Lower lobe of right lung (tissue), 2 donors: ENCODE data around the gene THRA. TPM values are rescaled to one million over a fixed set of nuclear protein-coding genes. Genes with fewer than 3 reads are reported as not detected.

Experiments used
- ATAC-seq, 2 donors: fragments of 200-7000 bp; cut with Tn5 transposase; one replicate each; pipeline ENCODE4 v1.9.1; 2020 to 2022; ENCODE audit warnings: mild to moderate bottlenecking in 2 of 2, moderate library complexity in 2 of 2
- DNase-seq: peaks from one replicate; pipeline ENCODE4 v3.0.0-alpha.2; 2020
- H3K27ac ChIP-seq: fragments of 200-600 bp; one replicate; pipeline ENCODE4 v1.8.0; 2022
- H3K27me3 ChIP-seq: fragments of 200-600 bp; one replicate; pipeline ENCODE4 v1.8.0; 2022; ENCODE audit warnings: low read depth
- H3K36me3 ChIP-seq: fragments of 200-600 bp; one replicate; pipeline ENCODE4 v1.8.0; 2022; ENCODE audit warnings: mild to moderate bottlenecking
- H3K4me1 ChIP-seq: fragments of 200-600 bp; one replicate; pipeline ENCODE4 v1.8.0; 2022
- H3K4me3 ChIP-seq: fragments of 200-600 bp; one replicate; pipeline ENCODE4 v1.8.0; 2022; ENCODE audit warnings: mild to moderate bottlenecking
- H3K9me3 ChIP-seq: fragments of 200-600 bp; one replicate; pipeline ENCODE4 v1.8.0; 2022
- intact Hi-C: fragments of 100-400 bp; cut with DNase I; formaldehyde crosslinking; loops from one replicate; pipeline ENCODE4 v1.11.0; 2022
- total RNA-seq: library from RNA; stranded (reverse); fragmentation: NEBNext Ultra II Directional; extraction: Animal tissue kit (Norgen Biotek cat#: 25700); gene quantifications from one replicate; pipeline ENCODE4 v1.2.1, GENCODE V29; 2021
- TF ChIP-seq, protein P1 (sequence below): fragments of 200-600 bp; IDR thresholded peaks from one replicate; pipeline ENCODE4 v1.8.0; 2022; ENCODE audit warnings: antibody characterized with exemption, mild to moderate bottlenecking
- donor health status: DM: no; HTN: yes; CAD: no; lungs with severe emphysema.

Gene THRA
- total RNA-seq, 1 donor from 2014 or later = 50.1 TPM

DNA sequence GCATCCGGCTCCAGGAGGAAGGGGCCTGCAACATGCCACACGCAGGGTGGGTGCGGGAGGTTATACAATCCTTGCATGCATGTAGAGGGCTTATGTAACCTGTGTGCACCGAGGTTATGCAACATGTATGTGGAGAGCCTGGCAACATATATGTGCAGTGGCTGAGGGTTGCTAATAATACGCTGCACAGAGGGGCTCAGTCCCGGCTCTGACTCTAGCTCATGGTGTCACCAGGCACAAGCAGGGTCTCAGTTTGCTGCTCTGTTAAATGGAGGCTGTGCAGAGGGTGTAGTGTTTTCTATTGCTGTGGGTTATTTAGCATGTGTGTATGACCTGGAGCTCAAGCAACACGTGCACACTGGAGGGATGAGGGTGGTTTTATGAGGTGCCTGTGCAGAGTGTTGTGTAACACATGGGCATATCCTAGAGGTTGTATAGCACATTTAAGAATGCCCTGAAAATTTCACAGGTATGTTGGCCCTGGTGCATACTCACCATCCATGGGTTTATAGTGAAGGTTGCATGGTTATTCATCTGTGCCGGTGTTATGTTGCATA, 13.3 kb downstream of the THRA start:
- DNase-seq (no peak), ATAC-seq (no peak)
- TF ChIP-seq, protein P1, sequence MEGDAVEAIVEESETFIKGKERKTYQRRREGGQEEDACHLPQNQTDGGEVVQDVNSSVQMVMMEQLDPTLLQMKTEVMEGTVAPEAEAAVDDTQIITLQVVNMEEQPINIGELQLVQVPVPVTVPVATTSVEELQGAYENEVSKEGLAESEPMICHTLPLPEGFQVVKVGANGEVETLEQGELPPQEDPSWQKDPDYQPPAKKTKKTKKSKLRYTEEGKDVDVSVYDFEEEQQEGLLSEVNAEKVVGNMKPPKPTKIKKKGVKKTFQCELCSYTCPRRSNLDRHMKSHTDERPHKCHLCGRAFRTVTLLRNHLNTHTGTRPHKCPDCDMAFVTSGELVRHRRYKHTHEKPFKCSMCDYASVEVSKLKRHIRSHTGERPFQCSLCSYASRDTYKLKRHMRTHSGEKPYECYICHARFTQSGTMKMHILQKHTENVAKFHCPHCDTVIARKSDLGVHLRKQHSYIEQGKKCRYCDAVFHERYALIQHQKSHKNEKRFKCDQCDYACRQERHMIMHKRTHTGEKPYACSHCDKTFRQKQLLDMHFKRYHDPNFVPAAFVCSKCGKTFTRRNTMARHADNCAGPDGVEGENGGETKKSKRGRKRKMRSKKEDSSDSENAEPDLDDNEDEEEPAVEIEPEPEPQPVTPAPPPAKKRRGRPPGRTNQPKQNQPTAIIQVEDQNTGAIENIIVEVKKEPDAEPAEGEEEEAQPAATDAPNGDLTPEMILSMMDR = no peak
- intact Hi-C loops = no loop called here
- Histone ChIP-seq H3K4me1 (peaks cover 59% of the 10 kb centered on the region), H3K4me3 (no peak overlapping the region), H3K27ac (peak overlapping the region; percentile 84), H3K27me3 (no peaks in the 10 kb centered on the region), H3K36me3 (peaks cover 45% of the 10 kb centered on the region), H3K9me3 (no peaks in the 10 kb centered on the region)

DNA sequence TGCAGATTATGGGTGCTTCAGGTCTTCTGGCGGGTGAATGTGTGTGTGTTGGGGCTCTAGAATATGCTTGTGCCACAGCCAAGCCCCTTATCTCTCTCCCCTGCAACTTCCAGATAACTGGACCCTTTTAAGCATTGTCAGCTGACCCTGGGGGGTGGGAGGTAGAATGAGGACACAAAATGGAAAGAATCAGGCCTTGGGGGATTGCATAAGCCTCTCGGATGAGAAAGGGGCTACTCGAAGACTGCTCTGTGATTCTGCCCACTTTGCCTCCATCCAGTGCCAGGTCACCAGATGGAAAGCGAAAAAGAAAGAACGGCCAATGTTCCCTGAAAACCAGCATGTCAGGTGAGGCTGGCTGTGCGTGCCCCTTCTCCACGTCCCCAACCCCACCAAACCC, 13.8 kb downstream of the THRA start:
- peak overlapping the region; percentile 36 for H3K27ac ChIP-seq
- peaks cover 49% of the 10 kb centered on the region for H3K36me3 ChIP-seq

DNA sequence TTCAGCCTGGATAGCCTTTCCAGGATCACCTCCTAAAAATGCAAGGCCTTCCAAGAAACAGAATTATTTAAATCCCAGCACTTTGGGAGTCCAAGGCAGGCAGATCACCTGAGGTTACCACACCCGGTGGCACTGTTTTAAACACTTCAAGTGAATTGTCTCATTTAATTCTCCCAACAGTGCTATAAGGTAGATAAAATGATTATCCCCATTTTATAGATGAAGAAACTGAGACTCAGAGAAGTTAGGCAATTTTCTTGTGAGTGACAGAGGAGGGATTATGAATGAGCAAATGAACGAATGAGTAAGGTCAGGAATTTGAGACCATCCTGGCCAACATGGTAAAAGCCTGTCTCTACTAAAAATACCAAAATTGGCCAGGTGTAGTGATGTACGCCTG, 16.8 kb downstream of the THRA start:
- H3K9me3 ChIP-seq = no peaks in the 10 kb centered on the region
- DNase-seq (no peak), ATAC-seq (no peak)
- H3K4me3 ChIP-seq = no peak overlapping the region
- H3K27me3 ChIP-seq = no peaks in the 10 kb centered on the region
- H3K4me1 ChIP-seq = peaks cover 25% of the 10 kb centered on the region
- TF ChIP-seq, protein P1 = no peak
- peaks cover 61% of the 10 kb centered on the region for H3K36me3 ChIP-seq
- H3K27ac ChIP-seq = no peak overlapping the region
- intact Hi-C loops = no loop called here

More for the DNA sequence above, 13.8 kb downstream of the THRA start:
- Histone ChIP-seq H3K4me3 (no peak overlapping the region), H3K4me1 (peaks cover 53% of the 10 kb centered on the region), H3K27me3 (no peaks in the 10 kb centered on the region), H3K9me3 (no peaks in the 10 kb centered on the region)
- intact Hi-C loops = no loop called here
- ATAC-seq (no peak), DNase-seq (no peak)
- TF ChIP-seq, protein P1 = no peak

DNA sequence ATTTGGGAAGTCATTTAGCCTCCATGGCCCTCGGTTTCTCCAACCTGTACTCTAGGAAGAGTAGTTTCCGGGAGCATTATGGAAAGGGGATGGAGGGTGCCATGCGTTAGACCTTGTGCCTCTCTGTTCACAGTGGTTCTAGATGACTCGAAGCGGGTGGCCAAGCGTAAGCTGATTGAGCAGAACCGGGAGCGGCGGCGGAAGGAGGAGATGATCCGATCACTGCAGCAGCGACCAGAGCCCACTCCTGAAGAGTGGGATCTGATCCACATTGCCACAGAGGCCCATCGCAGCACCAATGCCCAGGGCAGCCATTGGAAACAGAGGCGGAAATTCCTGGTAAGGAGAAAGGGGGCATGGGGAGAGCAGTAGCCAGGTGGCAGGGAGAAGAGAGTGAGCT, 21.7 kb downstream of the THRA start:
- H3K4me1 ChIP-seq = no peaks in the 10 kb centered on the region
- TF ChIP-seq, protein P1 = no peak
- H3K9me3 ChIP-seq = no peaks in the 10 kb centered on the region
- no peaks in the 10 kb centered on the region for H3K27me3 ChIP-seq
- DNase-seq (no peak), ATAC-seq (no peak)
- H3K4me3 ChIP-seq = no peak overlapping the region
- intact Hi-C loops = no loop called here
- H3K27ac ChIP-seq = no peak overlapping the region
- H3K36me3 ChIP-seq = peaks cover 78% of the 10 kb centered on the region

DNA sequence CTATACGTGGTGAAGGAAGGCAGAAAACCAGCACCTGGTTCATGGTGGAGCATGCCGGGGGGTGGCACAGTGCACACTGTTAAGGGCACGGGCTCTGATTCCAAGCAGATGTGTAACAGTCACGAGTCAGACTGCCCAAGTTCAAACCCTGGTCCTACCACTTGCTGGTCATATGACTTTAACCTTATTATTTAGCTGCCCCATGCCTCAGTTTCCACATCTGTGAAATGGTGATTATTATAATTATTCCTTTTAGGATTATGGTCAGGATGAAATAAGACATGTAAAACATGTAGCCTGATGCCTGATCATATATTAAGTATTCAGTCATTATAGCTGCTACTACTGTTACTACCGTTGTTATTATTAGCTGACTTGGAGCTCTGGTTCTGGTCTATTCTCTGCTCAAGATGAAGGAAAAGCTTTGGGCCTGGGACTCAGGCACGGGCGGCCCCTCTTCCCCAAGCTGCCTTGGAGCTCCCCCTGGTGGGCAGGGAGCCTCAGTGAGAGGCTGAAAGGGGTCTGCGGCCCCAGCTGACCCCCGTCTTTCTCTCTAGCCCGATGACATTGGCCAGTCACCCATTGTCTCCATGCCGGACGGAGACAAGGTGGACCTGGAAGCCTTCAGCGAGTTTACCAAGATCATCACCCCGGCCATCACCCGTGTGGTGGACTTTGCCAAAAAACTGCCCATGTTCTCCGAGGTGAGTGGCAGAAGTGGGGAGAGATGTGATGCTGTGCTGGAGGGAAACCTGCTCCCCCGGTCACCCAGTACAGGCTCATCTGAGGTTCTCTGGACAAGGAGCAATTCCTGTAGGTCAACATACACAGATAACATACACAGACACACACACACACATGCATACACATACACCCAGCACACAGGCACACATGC, 23.6 kb downstream of the THRA start:
- H3K4me3 ChIP-seq = no peak overlapping the region
- intact Hi-C loops = no loop called here
- TF ChIP-seq, protein P1 = peak; percentile 86
- peaks cover 72% of the 10 kb centered on the region for H3K36me3 ChIP-seq
- ATAC-seq (peak; percentile 61 to 68), DNase-seq (peak; percentile 69)
- H3K27ac ChIP-seq = no peak overlapping the region
- no peaks in the 10 kb centered on the region for H3K9me3 ChIP-seq
- no peaks in the 10 kb centered on the region for H3K4me1 ChIP-seq
- H3K27me3 ChIP-seq = no peaks in the 10 kb centered on the region
